IMR-90 (cell line): ENCODE measurements around the gene ADTRP. TPM values are rescaled to one million over a fixed set of nuclear protein-coding genes. Genes with fewer than 3 reads are reported as not detected.

Experiments used
- ATAC-seq: fragments of 200-7000 bp; cut with Tn5 transposase; 2 replicates; pipeline ENCODE4 v1.9.1; 2020; ENCODE audit warnings: low read depth, mild to moderate bottlenecking, moderate library complexity
- BruUV-seq: library from RNA; stranded (reverse); fragments of 400-500 nt; replicated peaks from 2 replicates; lab custom pipeline; 2021; lab: Mats Ljungman, UMichigan
- CTCF ChIA-PET: fragments of 300-600 bp; formaldehyde crosslinking; extraction: SDS; loops from one replicate; lab custom pipeline; 2021; ENCODE audit warnings: antibody characterized with exemption; lab: Yijun Ruan, JAX
- POLR2A ChIA-PET: fragments of 300-600 bp; sonication (Branson Sonifier 250); formaldehyde crosslinking; loops from one replicate; lab custom pipeline; 2022; ENCODE audit warnings: antibody characterized with exemption; ENCODE audit not compliant: unreplicated experiment; lab: Charles Lee
- DNase-seq: peaks from one replicate; pipeline ENCODE4 v3.0.0; 2013
- H2AFZ ChIP-seq: replicated peaks from 2 replicates; pipeline ENCODE3; 2013; ENCODE audit warnings: low read length, mild to moderate bottlenecking; ENCODE audit not compliant: poor library complexity
- H2AK5ac ChIP-seq: 2 replicates; pipeline ENCODE4 v1.6.1; 2013; ENCODE audit warnings: low read depth, low read length, inconsistent platforms
- H2AK9ac ChIP-seq: replicated peaks from 2 replicates; pipeline ENCODE3; 2013; ENCODE audit warnings: mild to moderate bottlenecking, low read depth, low read length, moderate library complexity; ENCODE audit not compliant: poor library complexity
- H2BK120ac ChIP-seq: 2 replicates; pipeline ENCODE4 v1.6.1; 2013; ENCODE audit warnings: low read depth, low read length, inconsistent platforms
- H2BK15ac ChIP-seq: 3 replicates; pipeline ENCODE4 v1.6.1; 2013; ENCODE audit warnings: low read depth, low read length, inconsistent platforms
- H2BK20ac ChIP-seq: 2 replicates; pipeline ENCODE4 v1.6.1; 2013; ENCODE audit warnings: low read depth, mild to moderate bottlenecking, inconsistent platforms, low read length, moderate library complexity
- H2BK5ac ChIP-seq: 2 replicates; pipeline ENCODE4 v1.6.1; 2013; ENCODE audit warnings: mild to moderate bottlenecking, low read depth, low read length, inconsistent platforms; ENCODE audit not compliant: poor library complexity, severe bottlenecking
- H3K14ac ChIP-seq: replicated peaks from 2 replicates; pipeline ENCODE4 v1.6.1; 2013; ENCODE audit warnings: low read depth, low read length, inconsistent platforms
- H3K18ac ChIP-seq: 2 replicates; pipeline ENCODE4 v1.6.1; 2013; ENCODE audit warnings: low read depth, low read length, control low read depth
- H3K23ac ChIP-seq: 2 replicates; pipeline ENCODE4 v1.6.1; 2013; ENCODE audit warnings: low read depth, low read length, inconsistent platforms
- H3K27ac ChIP-seq: 2 replicates; pipeline ENCODE4 v1.5.1; 2013; ENCODE audit warnings: mild to moderate bottlenecking, control low read depth, low read length; ENCODE audit not compliant: insufficient read depth
- H3K27me3 ChIP-seq: 2 replicates; pipeline ENCODE4 v1.6.1; 2013; ENCODE audit warnings: low read length; ENCODE audit not compliant: control insufficient read depth, insufficient read depth
- H3K36me3 ChIP-seq: 2 replicates; pipeline ENCODE4 v1.6.1; 2013; ENCODE audit warnings: low read length, mixed read lengths; ENCODE audit not compliant: control insufficient read depth, insufficient read depth
- H3K4ac ChIP-seq: 2 replicates; pipeline ENCODE4 v1.6.1; 2013; ENCODE audit warnings: low read depth, low read length, inconsistent platforms
- H3K4me1 ChIP-seq: 2 replicates; pipeline ENCODE4 v1.6.1; 2013; ENCODE audit warnings: low read length, mixed read lengths; ENCODE audit not compliant: control insufficient read depth, insufficient read depth
- H3K4me2 ChIP-seq: 2 replicates; pipeline ENCODE4 v1.6.1; 2013; ENCODE audit warnings: low read depth, mild to moderate bottlenecking, control low read depth, low read length, moderate library complexity
- H3K4me3 ChIP-seq: 2 replicates; pipeline ENCODE4 v1.5.1; 2013; ENCODE audit warnings: low read depth, mild to moderate bottlenecking, control low read depth, low read length, moderate library complexity; ENCODE audit not compliant: insufficient read depth
- H3K56ac ChIP-seq: 2 replicates; pipeline ENCODE4 v1.6.1; 2013; ENCODE audit warnings: low read length, inconsistent platforms; ENCODE audit not compliant: insufficient read depth; ENCODE audit errors: extremely low read depth
- H3K79me1 ChIP-seq, 2 experiments: 2 replicates each; pipeline ENCODE4 v1.6.1; 2013; ENCODE audit warnings: low read length in 2 of 2, inconsistent platforms in 1 of 2, low read depth in 1 of 2
- H3K9ac ChIP-seq: 2 replicates; pipeline ENCODE4 v1.6.1; 2013; ENCODE audit warnings: low read depth, low read length, control low read depth
- H3K9me1 ChIP-seq: 2 replicates; pipeline ENCODE4 v1.6.1; 2013; ENCODE audit warnings: low read length, inconsistent platforms; ENCODE audit not compliant: insufficient read depth
- H3K9me3 ChIP-seq: 2 replicates; pipeline ENCODE4 v1.6.1; 2013; ENCODE audit warnings: low read length; ENCODE audit not compliant: control insufficient read depth, insufficient read depth
- H4K20me1 ChIP-seq: 2 replicates; pipeline ENCODE4 v1.6.1; 2013; ENCODE audit warnings: low read length, inconsistent platforms; ENCODE audit not compliant: insufficient read depth
- H4K5ac ChIP-seq: 2 replicates; pipeline ENCODE4 v1.6.1; 2013; ENCODE audit warnings: mild to moderate bottlenecking, low read depth, low read length, control low read depth
- H4K8ac ChIP-seq, 2 experiments: 2 replicates each; pipeline ENCODE4 v1.6.1; 2013; ENCODE audit warnings: low read depth in 2 of 2, low read length in 2 of 2, control low read depth in 1 of 2, inconsistent platforms in 1 of 2
- H4K91ac ChIP-seq: 2 replicates; pipeline ENCODE4 v1.6.1; 2013; ENCODE audit warnings: low read depth, low read length, inconsistent platforms; ENCODE audit not compliant: insufficient read depth
- BHLHE40 ChIP-seq: fragments of 150-350 bp; IDR thresholded peaks from 2 replicates; pipeline ENCODE4 v1.6.1; 2016; ENCODE audit warnings: mild to moderate bottlenecking, low read depth, low read length
- CEBPB ChIP-seq: IDR thresholded peaks from 2 replicates; pipeline ENCODE4 v1.6.1; 2012; ENCODE audit warnings: low read depth, low read length, improper control_type of control experiment
- ELK1 ChIP-seq: fragments of 150-350 bp; IDR thresholded peaks from 2 replicates; pipeline ENCODE4 v1.6.1; 2016; ENCODE audit warnings: low read depth, mild to moderate bottlenecking, low read length, moderate library complexity, borderline replicate concordance
- FOS ChIP-seq: fragments of 150-350 bp; IDR thresholded peaks from 2 replicates; pipeline ENCODE4 v1.6.1; 2016; ENCODE audit warnings: low read depth, low read length
- RAD21 ChIP-seq: IDR thresholded peaks from 2 replicates; pipeline ENCODE4 v1.6.1; 2012; ENCODE audit warnings: low read length, improper control_type of control experiment
- SMC3 ChIP-seq: fragments of 150-350 bp; IDR thresholded peaks from 2 replicates; pipeline ENCODE4 v1.6.1; 2016; ENCODE audit warnings: low read depth, mild to moderate bottlenecking, antibody characterized with exemption, low read length, moderate library complexity
- WGBS, 2 experiments: methylation state at CpG; one replicate each; pipeline versions ENCODE4 v1.1.5 to v1.1.7; 2013; ENCODE audit warnings: missing lambda C conversion rate in 2 of 2; ENCODE audit not compliant: insufficient read length in 1 of 2; ENCODE audit errors: extremely low coverage in 2 of 2; 5-methylcytosine and 5-hydroxymethylcytosine counted together
- dilution Hi-C: fragments of 300-500 bp; cut with HindIII; formaldehyde crosslinking; loops from one replicate; pipeline ENCODE4 v1.14.3; 2018; ENCODE audit warnings: low sequenced_read_pairs; ENCODE audit not compliant: unreplicated experiment
- in situ Hi-C: fragments of 300-500 bp; cut with MboI; formaldehyde crosslinking; loops from 3 replicates; pipeline ENCODE4 v1.14.3; 2019; ENCODE audit warnings: low sequenced_read_pairs, inconsistent platforms, mixed read lengths
- intact Hi-C: fragments of 100-400 bp; cut with micrococcal nuclease; formaldehyde crosslinking; loops from 2 replicates; pipeline ENCODE4 v1.10.0; 2022
- polyA plus RNA-seq, 3 experiments: library from polyadenylated mRNA; depleted of rRNA; stranded (reverse); fragments of >200 nt; gene quantifications; 2 replicates each; pipeline ENCODE4 v1.2.3, GENCODE V29; 2012; ENCODE audit warnings: low replicate concordance in 1 of 3
- total RNA-seq: library from RNA; depleted of rRNA; stranded (reverse); fragments of >200 nt; gene quantifications from 2 replicates; pipeline ENCODE4 v1.2.3, GENCODE V29; 2012

Gene ADTRP
- total and polyA plus RNA-seq, 2 of the 4 experiments (the other 2 are of a cell fraction) = 0.50 to 0.72 TPM

GRCh38 chr6:11769811-11770545, 8.6 kb downstream of the ADTRP start:
- Histone ChIP-seq H2BK20ac (peak overlapping the region; percentile 87), H3K18ac (peak overlapping the region; percentile 62), H3K9ac (peak overlapping the region; percentile 18), H3K4ac (peak overlapping the region; percentile 98), H3K4me3 (no peak overlapping the region), H3K9me1 (peaks cover 28% of the 10 kb centered on the region), H3K4me2 (peak overlapping the region; percentile 14), H2BK120ac (peak overlapping the region; percentile 97), H4K91ac (peak overlapping the region; percentile 90), H3K4me1 (peaks cover 36% of the 10 kb centered on the region), H4K20me1 (no peaks in the 10 kb centered on the region), H3K9me3 (no peaks in the 10 kb centered on the region), H4K8ac (peak overlapping the region; percentile 45 to 89), H3K56ac (peak overlapping the region; percentile 60), H3K23ac (peak overlapping the region; percentile 57), H3K36me3 (no peaks in the 10 kb centered on the region), H3K27me3 (no peaks in the 10 kb centered on the region), H2AK9ac (peak overlapping the region; percentile 80), H3K27ac (peak overlapping the region; percentile 81), H2AFZ (peak overlapping the region; percentile 89), H2BK5ac (peak overlapping the region; percentile 95), H2AK5ac (peak overlapping the region; percentile 89), H4K5ac (peak overlapping the region; percentile 57), H3K14ac (peak overlapping the region; percentile 93), H3K79me1 (no peaks in the 10 kb centered on the region; a peak in 1 of 4 replicates), H2BK15ac (peak overlapping the region; percentile 85)
- intact Hi-C loops = loop anchor here (5.0 kb wide), 5 partner anchors 47 to 522 kb away; partner anchors contain the start of gene EDN1
- in situ Hi-C loops = no loop called here
- ATAC-seq (no peak), DNase-seq (no peak)
- TF ChIP-seq SMC3 (no peak), RAD21 (no peak), BHLHE40 (no peak), CEBPB (no peak), ELK1 (no peak), FOS (no peak)
- CTCF ChIA-PET = no interaction called here
- BruUV-seq = no TSS peak
- POLR2A ChIA-PET = no interaction called here
- 65% methylated on average over 4 of the region's 11 CpGs; no CpG with 5 or more reads in 1 of the 2 experiments for WGBS, 2 experiments
- dilution Hi-C loops = no loop called here
